Bronchial epithelial cell (primary cell): ENCODE measurements around the gene LGALS9. TPM values are rescaled to one million over a fixed set of nuclear protein-coding genes. Genes with fewer than 3 reads are reported as not detected.
"Not testable (repeated sequence)": the region's sequence is repeated elsewhere in the genome, so short reads cannot be mapped to it uniquely, and the experiment has no call there.

Experiments
- DNase-seq: peaks from one replicate; pipeline ENCODE4 v3.0.0-alpha.2; 2010; ENCODE audit warnings: low read depth
- FAIRE-seq: peaks from 2 replicates; lab custom pipeline; 2011; peaks lifted over from hg19 to GRCh38; lab: Jason Lieb, UNC
- H3K27me3 ChIP-seq: 2 replicates; pipeline ENCODE4 v1.5.1; 2011; ENCODE audit warnings: low read length; ENCODE audit not compliant: control insufficient read depth, insufficient read depth
- H3K36me3 ChIP-seq: 2 replicates; pipeline ENCODE4 v1.5.1; 2011; ENCODE audit warnings: low read length; ENCODE audit not compliant: control insufficient read depth, insufficient read depth
- H3K4me3 ChIP-seq: 2 replicates; pipeline ENCODE4 v1.5.1; 2011; ENCODE audit warnings: mild to moderate bottlenecking, low read depth, low read length, control low read depth
- CTCF ChIP-seq: IDR thresholded peaks from 2 replicates; pipeline ENCODE4 v1.5.1; 2011; ENCODE audit warnings: mild to moderate bottlenecking, moderate library complexity, low read length, control low read depth, inconsistent platforms; ENCODE audit not compliant: insufficient read depth, severe bottlenecking
- total RNA-seq: library from RNA; depleted of rRNA; stranded (reverse); fragments of >200 nt; gene quantifications from 2 replicates; pipeline ENCODE4 v1.2.1, GENCODE V29; 2014

LGALS9 gene
- total RNA-seq, 1 donor from 2014 or later: 1.3 TPM

GRCh38 chr17:27633312-27634025, 2.5 kb downstream of the LGALS9 start:
- no peak for FAIRE-seq
- no peak overlapping the region for H3K4me3 ChIP-seq
- no peaks in the 10 kb centered on the region for H3K27me3 ChIP-seq
- H3K36me3 ChIP-seq: no peaks in the 10 kb centered on the region
- no peak for TF ChIP-seq CTCF
- DNase-seq: no peak

GRCh38 chr17:27634026-27634335, 3.0 kb downstream of the LGALS9 start:
- FAIRE-seq (no peak), DNase-seq (no peak)
- no peaks in the 10 kb centered on the region for H3K27me3 ChIP-seq
- TF ChIP-seq CTCF: no peak
- H3K4me3 ChIP-seq: no peak overlapping the region
- no peaks in the 10 kb centered on the region for H3K36me3 ChIP-seq

GRCh38 chr17:27634776-27635175, 3.8 kb downstream of the LGALS9 start:
- Histone ChIP-seq H3K4me3 (no peak overlapping the region), H3K27me3 (no peaks in the 10 kb centered on the region), H3K36me3 (no peaks in the 10 kb centered on the region)
- no peak for DNase-seq
- TF ChIP-seq CTCF: no peak
- no peak for FAIRE-seq

- Histone ChIP-seq H3K4me3 (no peak overlapping the region), H3K36me3 (no peaks in the 10 kb centered on the region), H3K27me3 (no peaks in the 10 kb centered on the region)
- FAIRE-seq (no peak), DNase-seq (no peak)
- no peak for TF ChIP-seq CTCF
These were observed 4.4 kb downstream of the LGALS9 start for GRCh38 chr17:27635275-27635823.

- FAIRE-seq, H3K27me3 ChIP-seq, H3K4me3 ChIP-seq, DNase-seq, H3K36me3 ChIP-seq: not testable (repeated sequence)
These were observed 5.1 kb downstream of the LGALS9 start for GRCh38 chr17:27636005-27636520.

GRCh38 chr17:27637818-27638217, 6.8 kb downstream of the LGALS9 start:
- not testable (repeated sequence) for DNase-seq, H3K36me3 ChIP-seq, H3K4me3 ChIP-seq, H3K27me3 ChIP-seq, FAIRE-seq

GRCh38 chr17:27638415-27638914, 7.5 kb downstream of the LGALS9 start:
- FAIRE-seq: not testable (repeated sequence)

More at GRCh38 chr17:27638415-27638914, 7.5 kb downstream of the LGALS9 start:
- H3K27me3 ChIP-seq, H3K4me3 ChIP-seq, DNase-seq, H3K36me3 ChIP-seq: not testable (repeated sequence)
